GM18505 (cell line): Measurements from ENCODE around the gene HS6ST3.
"Not testable (repeated sequence)": the region's sequence is repeated elsewhere in the genome, so short reads cannot be mapped to it uniquely, and the experiment has no call there.

Source experiments
- ATAC-seq: cut with Tn5 transposase; IDR thresholded peaks from one replicate; pipeline ENCODE4 v1.9.1; 2021; ENCODE audit not compliant: unreplicated experiment
- POLR2A ChIP-seq: IDR thresholded peaks from 4 replicates; pipeline ENCODE4 v1.6.1; 2011; ENCODE audit warnings: borderline replicate concordance; ENCODE audit not compliant: insufficient read depth, insufficient read length; ENCODE audit errors: extremely low read depth

The HS6ST3 gene

GRCh38 chr13:96089749-96090239 is at the start of gene HS6ST3:
TSS of gene HS6ST3 (plus strand) at chr13:96090107.
- TF ChIP-seq POLR2A = no peak
- peak; percentile 52 for ATAC-seq

- TF ChIP-seq POLR2A = no peak
- ATAC-seq = no peak
Measured at GRCh38 chr13:96041326-96042110, 48.4 kb upstream of the HS6ST3 start.

- ATAC-seq = no peak
- TF ChIP-seq POLR2A = no peak
Measured at GRCh38 chr13:96044238-96044637, 45.7 kb upstream of the HS6ST3 start.

GRCh38 chr13:96046449-96047126 is 43.3 kb upstream of the HS6ST3 start:
- ATAC-seq = not testable (repeated sequence)

GRCh38 chr13:96050955-96051354 is 39.0 kb upstream of the HS6ST3 start:
- not testable (repeated sequence) for ATAC-seq

GRCh38 chr13:96051491-96051890 is 38.4 kb upstream of the HS6ST3 start:
- not testable (repeated sequence) for ATAC-seq

- not testable (repeated sequence) for ATAC-seq
Measured at GRCh38 chr13:96051946-96052345, 38.0 kb upstream of the HS6ST3 start.

- TF ChIP-seq POLR2A = no peak
- peak; percentile 56 for ATAC-seq
Measured at GRCh38 chr13:96052656-96053002, 37.3 kb upstream of the HS6ST3 start.

- peak; percentile 85 for TF ChIP-seq POLR2A
- peak; percentile 96 for ATAC-seq
Measured at GRCh38 chr13:96053003-96053703, 36.8 kb upstream of the HS6ST3 start, which contains the start of gene UGGT2. TSS of gene UGGT2 (minus strand) at chr13:96053401. CDS start at chr13:96053312, 89 bp downstream.

GRCh38 chr13:96065849-96066248 is 24.1 kb upstream of the HS6ST3 start:
- TF ChIP-seq POLR2A = no peak
- no peak for ATAC-seq

- TF ChIP-seq POLR2A = no peak
- no peak for ATAC-seq
Measured at GRCh38 chr13:96068729-96069128, 21.2 kb upstream of the HS6ST3 start.

- no peak for TF ChIP-seq POLR2A
- ATAC-seq = no peak
Measured at GRCh38 chr13:96071504-96071903, 18.4 kb upstream of the HS6ST3 start.

- TF ChIP-seq POLR2A = no peak
- no peak for ATAC-seq
Measured at GRCh38 chr13:96072392-96072791, 17.5 kb upstream of the HS6ST3 start.

GRCh38 chr13:96075953-96076543 is 13.9 kb upstream of the HS6ST3 start:
- no peak for TF ChIP-seq POLR2A
- peak; percentile 66 for ATAC-seq

- ATAC-seq = no peak
- TF ChIP-seq POLR2A = no peak
Measured at GRCh38 chr13:96080676-96081075, 9.2 kb upstream of the HS6ST3 start.
